ENCODE data around the gene PIP5K1C.

The PIP5K1C gene

GRCh38 chr19:3601021-3601420 is 99.2 kb downstream of the PIP5K1C start:
- TF ChIP-seq FOXP2 (optimal IDR thresholded peaks at IDR 0.05; ENCODE audit: borderline replicate concordance, extremely low read depth, extremely low read length, insufficient read depth), result no peak
- TF ChIP-seq SIN3A (IDR thresholded peaks at IDR 0.05; ENCODE audit: borderline replicate concordance, insufficient read depth, low read length), result no peak
- TF ChIP-seq POLR2AphosphoS5 (IDR thresholded peaks at IDR 0.05; ENCODE audit: low read depth, low read length), result no peak
- TF ChIP-seq REST (IDR thresholded peaks at IDR 0.05; ENCODE audit: insufficient read depth in 1 of 2, low read depth in 2 of 2, low read length in 2 of 2), result no peak
- no peak for TF ChIP-seq TAF1 (IDR thresholded peaks at IDR 0.05; ENCODE audit: borderline replicate concordance, insufficient read depth, low read length)

GRCh38 chr19:3599776-3600187 is 100.5 kb downstream of the PIP5K1C start:
- TF ChIP-seq POLR2AphosphoS5 (IDR thresholded peaks at IDR 0.05; ENCODE audit: low read depth, low read length) (no peak), TAF1 (IDR thresholded peaks at IDR 0.05; ENCODE audit: borderline replicate concordance, insufficient read depth, low read length) (no peak), FOXP2 (optimal IDR thresholded peaks at IDR 0.05; ENCODE audit: borderline replicate concordance, extremely low read depth, extremely low read length, insufficient read depth) (no peak)

- TF ChIP-seq TAF1 (IDR thresholded peaks at IDR 0.05; ENCODE audit: borderline replicate concordance, insufficient read depth, low read length) (no peak), SIN3A (IDR thresholded peaks at IDR 0.05; ENCODE audit: borderline replicate concordance, insufficient read depth, low read length) (no peak)
These were observed 104.7 kb downstream of the PIP5K1C start for GRCh38 chr19:3595521-3596061.

GRCh38 chr19:3593156-3593555 is 107.1 kb downstream of the PIP5K1C start:
- TF ChIP-seq REST (IDR thresholded peaks at IDR 0.05; ENCODE audit: insufficient read depth in 1 of 2, low read depth in 2 of 2, low read length in 2 of 2) (no peak), FOXP2 (optimal IDR thresholded peaks at IDR 0.05; ENCODE audit: borderline replicate concordance, extremely low read depth, extremely low read length, insufficient read depth) (no peak)

GRCh38 chr19:3591876-3592613 is 108.2 kb downstream of the PIP5K1C start:
- TF ChIP-seq TAF1 (IDR thresholded peaks at IDR 0.05; ENCODE audit: borderline replicate concordance, insufficient read depth, low read length), result no peak
- TF ChIP-seq REST (IDR thresholded peaks at IDR 0.05; ENCODE audit: insufficient read depth in 1 of 2, low read depth in 2 of 2, low read length in 2 of 2), result no peak
- TF ChIP-seq SIN3A (IDR thresholded peaks at IDR 0.05; ENCODE audit: borderline replicate concordance, insufficient read depth, low read length), result no peak

GRCh38 chr19:3590991-3591659 is 109.1 kb downstream of the PIP5K1C start:
- TF ChIP-seq FOXP2 (optimal IDR thresholded peaks at IDR 0.05; ENCODE audit: borderline replicate concordance, extremely low read depth, extremely low read length, insufficient read depth) (no peak), TAF1 (IDR thresholded peaks at IDR 0.05; ENCODE audit: borderline replicate concordance, insufficient read depth, low read length) (no peak), SIN3A (IDR thresholded peaks at IDR 0.05; ENCODE audit: borderline replicate concordance, insufficient read depth, low read length) (no peak), POLR2AphosphoS5 (IDR thresholded peaks at IDR 0.05; ENCODE audit: low read depth, low read length) (no peak), REST (IDR thresholded peaks at IDR 0.05; ENCODE audit: insufficient read depth in 1 of 2, low read depth in 2 of 2, low read length in 2 of 2) (no peak; a peak in 1 of 4 replicates)

All from PFSK-1 (cell line).